ENCODE results near the gene TCL1B.

GRCh38 chr14:95667249-95667693, 19.0 kb upstream of the TCL1B start:
- TF ChIP-seq POLR2AphosphoS5 (IDR thresholded peaks at IDR 0.05) (no peak), CTCF (IDR thresholded peaks at IDR 0.05) (no peak)

Measured in breast epithelium (tissue), 3 donors.